ENCODE measurements around the gene UBAC1. TPM values are rescaled to one million over a fixed set of nuclear protein-coding genes. Genes with fewer than 3 reads are reported as not detected.

The UBAC1 gene
- 33.2 to 36.0 TPM (median 33.5 TPM) in 3 replicates for total RNA-seq
- long read RNA-seq, transcript UBAC1-201 (10 exons, 1,867 nt) = major isoform, 98 of 111 reads
- long read RNA-seq, partial matches to known transcripts = 0 of 111 reads
- long read RNA-seq, other reads (novel, unspliced or antisense) = 13 of 111 reads

- TF ChIP-seq CTCF (IDR thresholded peaks at IDR 0.05) = peak; percentile 31
- DNase-seq (ENCODE audit: low spot score) = peak; percentile 99
- no peaks in the 10 kb centered on the region for H3K27me3 Mint-ChIP-seq (ENCODE audit: low read depth)
Observed at GRCh38 chr9:135961277-135961715, at the start of gene UBAC1. TSS of gene UBAC1 (minus strand) at chr9:135961373. CDS start at chr9:135961162, 211 bp downstream.

GRCh38 chr9:136010615-136011361 lies 49.6 kb upstream of the UBAC1 start:
- no peak for TF ChIP-seq CTCF (IDR thresholded peaks at IDR 0.05)
- peaks cover 6% of the 10 kb centered on the region for H3K36me3 Mint-ChIP-seq (ENCODE audit: low read depth)
- no peak overlapping the region for H3K4me3 Mint-ChIP-seq (ENCODE audit: unreplicated experiment)
- DNase-seq (ENCODE audit: low spot score) = peak; percentile 78
- H3K27me3 Mint-ChIP-seq (ENCODE audit: low read depth) = no peaks in the 10 kb centered on the region
- H3K9me3 Mint-ChIP-seq (ENCODE audit: low read depth) = no peaks in the 10 kb centered on the region
- H3K4me1 Mint-ChIP-seq (ENCODE audit: low read depth) = peaks cover 31% of the 10 kb centered on the region
- H3K27ac Mint-ChIP-seq (ENCODE audit: unreplicated experiment) = no peak overlapping the region

More at GRCh38 chr9:135961277-135961715, at the start of gene UBAC1:
- Mint-ChIP-seq H3K4me1 (ENCODE audit: low read depth) (peaks cover 22% of the 10 kb centered on the region), H3K36me3 (ENCODE audit: low read depth) (no peaks in the 10 kb centered on the region), H3K27ac (ENCODE audit: unreplicated experiment) (peak within 1 kb of the TSS; percentile 91), H3K9me3 (ENCODE audit: low read depth) (no peaks in the 10 kb centered on the region), H3K4me3 (ENCODE audit: unreplicated experiment) (peak within 1 kb of the TSS; percentile 90)

- Mint-ChIP-seq H3K9me3 (ENCODE audit: low read depth) (no peaks in the 10 kb centered on the region), H3K36me3 (ENCODE audit: low read depth) (peaks cover 6% of the 10 kb centered on the region), H3K27me3 (ENCODE audit: low read depth) (no peaks in the 10 kb centered on the region), H3K4me3 (ENCODE audit: unreplicated experiment) (no peak overlapping the region), H3K4me1 (ENCODE audit: low read depth) (peaks cover 31% of the 10 kb centered on the region), H3K27ac (ENCODE audit: unreplicated experiment) (peak overlapping the region; percentile 17)
- no peak for TF ChIP-seq CTCF (IDR thresholded peaks at IDR 0.05)
- no peak for DNase-seq (ENCODE audit: low spot score)
Observed at GRCh38 chr9:136010176-136010575, 49.0 kb upstream of the UBAC1 start.

- H3K36me3 Mint-ChIP-seq (ENCODE audit: low read depth) = peaks cover 6% of the 10 kb centered on the region
- no peak for DNase-seq (ENCODE audit: low spot score)
- no peaks in the 10 kb centered on the region for H3K9me3 Mint-ChIP-seq (ENCODE audit: low read depth)
- H3K27ac Mint-ChIP-seq (ENCODE audit: unreplicated experiment) = peak overlapping the region; percentile 73
- no peak for TF ChIP-seq CTCF (IDR thresholded peaks at IDR 0.05)
- H3K27me3 Mint-ChIP-seq (ENCODE audit: low read depth) = no peaks in the 10 kb centered on the region
- H3K4me1 Mint-ChIP-seq (ENCODE audit: low read depth) = peaks cover 31% of the 10 kb centered on the region
- no peak overlapping the region for H3K4me3 Mint-ChIP-seq (ENCODE audit: unreplicated experiment)
Observed at GRCh38 chr9:136009516-136009915, 48.3 kb upstream of the UBAC1 start.

GRCh38 chr9:136008693-136008997 lies 47.5 kb upstream of the UBAC1 start:
- H3K27ac Mint-ChIP-seq (ENCODE audit: unreplicated experiment) = no peak overlapping the region
- no peaks in the 10 kb centered on the region for H3K9me3 Mint-ChIP-seq (ENCODE audit: low read depth)
- peaks cover 39% of the 10 kb centered on the region for H3K4me1 Mint-ChIP-seq (ENCODE audit: low read depth)
- DNase-seq (ENCODE audit: low spot score) = no peak
- TF ChIP-seq CTCF (IDR thresholded peaks at IDR 0.05) = no peak
- H3K27me3 Mint-ChIP-seq (ENCODE audit: low read depth) = no peaks in the 10 kb centered on the region
- no peak overlapping the region for H3K4me3 Mint-ChIP-seq (ENCODE audit: unreplicated experiment)
- peaks cover 6% of the 10 kb centered on the region for H3K36me3 Mint-ChIP-seq (ENCODE audit: low read depth)

Measured in chondrocyte (in vitro differentiated cells).